HCT116 (cell line): Measurements from ENCODE around the gene MRPL24. TPM values are rescaled to one million over a fixed set of nuclear protein-coding genes. Genes with fewer than 3 reads are reported as not detected.

ENCODE experiments used
- ATAC-seq: fragments of 200-7000 bp; cut with Tn5 transposase; 2 replicates; pipeline ENCODE4 v1.9.1; 2020; ENCODE audit warnings: mild to moderate bottlenecking, moderate library complexity
- BruUV-seq: library from RNA; stranded (reverse); fragments of 400-500 nt; replicated peaks from 2 replicates; lab custom pipeline; 2021; lab: Mats Ljungman, UMichigan
- CTCF ChIA-PET: fragments of 300-600 bp; sonication (Branson Sonifier 250); formaldehyde crosslinking; loops from one replicate; lab custom pipeline; 2021; ENCODE audit warnings: antibody characterized with exemption; lab: Charles Lee
- POLR2A ChIA-PET: fragments of 300-600, 350-600 bp; sonication (Branson Sonifier 250); formaldehyde crosslinking; loops from one replicate; lab custom pipeline; 2021; ENCODE audit warnings: antibody characterized with exemption; lab: Charles Lee
- RAD21 ChIA-PET, 2 experiments: fragments of 300-600 bp; sonication (Branson Sonifier 250); formaldehyde crosslinking; loops; one replicate each; lab custom pipeline; 2023; ENCODE audit warnings: low total read pairs in 2 of 2; ENCODE audit not compliant: uncharacterized antibody in 2 of 2, unreplicated experiment in 2 of 2, low non-redundant PET in 1 of 2; lab: Charles Lee
- DNase-seq: peaks from one replicate; pipeline ENCODE4 v3.0.0-alpha.2; 2010; ENCODE audit warnings: low read depth, low spot score
- H2AFZ ChIP-seq: fragments of 200-600 bp; shearing (Covaris generic), sonication (generic); 2 replicates; pipeline ENCODE4 v1.6.1; 2017; ENCODE audit warnings: low read depth, mixed run types, mixed read lengths, antibody characterized with exemption, low read length; ENCODE audit not compliant: poor library complexity, severe bottlenecking
- H3K27ac ChIP-seq: 2 replicates; pipeline ENCODE4 v1.5.1; 2012; ENCODE audit warnings: low read depth, low read length
- H3K27me3 ChIP-seq: fragments of 200-600 bp; sonication (generic); 2 replicates; pipeline ENCODE4 v1.6.1; 2016; ENCODE audit warnings: mixed run types, low read length, mixed read lengths; ENCODE audit not compliant: insufficient read depth
- H3K36me3 ChIP-seq, 2 experiments: fragments of 200-500 bp in 1 of 2; fragments of 200-600 bp in 1 of 2; sonication (Bioruptor generic) in 1 of 2; sonication (generic) in 1 of 2; 2 replicates each; pipeline versions ENCODE4 v1.5.1 to v1.6.1; 2014 to 2016; ENCODE audit warnings: low read length in 2 of 2, inconsistent platforms in 1 of 2, mixed read lengths in 1 of 2, mixed run types in 1 of 2; ENCODE audit not compliant: insufficient read depth in 2 of 2, control insufficient read depth in 1 of 2
- H3K4me1 ChIP-seq, 2 experiments: fragments of 200-600 bp in 1 of 2; sonication (generic) in 1 of 2; 2 replicates each; pipeline versions ENCODE4 v1.5.1 to v1.6.1; 2012 to 2017; ENCODE audit warnings: low read length in 2 of 2, inconsistent platforms in 1 of 2, mild to moderate bottlenecking in 1 of 2, mixed read lengths in 1 of 2, mixed run types in 1 of 2, moderate library complexity in 1 of 2; ENCODE audit not compliant: insufficient read depth in 2 of 2, control insufficient read depth in 1 of 2
- H3K4me2 ChIP-seq: fragments of 200-600 bp; sonication (generic); 2 replicates; pipeline ENCODE4 v1.6.1; 2017; ENCODE audit warnings: mixed run types, low read length, mixed read lengths
- H3K4me3 ChIP-seq, 2 experiments: fragments of 200-600 bp in 1 of 2; sonication (generic) in 1 of 2; replicated peaks in 1 of 2; 2 replicates each; pipeline ENCODE4 v1.5.1; 2011 to 2016; ENCODE audit warnings: low read length in 2 of 2, control low read depth in 1 of 2, low read depth in 1 of 2, mild to moderate bottlenecking in 1 of 2, mixed read lengths in 1 of 2, mixed run types in 1 of 2
- H3K79me2 ChIP-seq: fragments of 200-600 bp; sonication (generic); 2 replicates; pipeline ENCODE4 v1.6.1; 2017; ENCODE audit warnings: mild to moderate bottlenecking, mixed run types, low read length, moderate library complexity, mixed read lengths; ENCODE audit not compliant: insufficient read depth
- H3K9ac ChIP-seq: fragments of 200-600 bp; sonication (generic); 2 replicates; pipeline ENCODE4 v1.6.1; 2016; ENCODE audit warnings: low read length, mixed read lengths
- H3K9me2 ChIP-seq: fragments of 200-600 bp; sonication (generic), shearing (Covaris generic); 2 replicates; pipeline ENCODE4 v1.6.1; 2017; ENCODE audit warnings: mixed run types, mild to moderate bottlenecking, moderate library complexity; ENCODE audit not compliant: insufficient read depth
- H3K9me3 ChIP-seq, 2 experiments: fragments of 200-500 bp in 1 of 2; fragments of 200-600 bp in 1 of 2; sonication (Bioruptor generic) in 1 of 2; sonication (generic) in 1 of 2; 2 replicates each; pipeline ENCODE4 v1.6.1; 2014 to 2017; ENCODE audit warnings: low read length in 2 of 2, mixed read lengths in 2 of 2, inconsistent platforms in 1 of 2, low read depth in 1 of 2, mild to moderate bottlenecking in 1 of 2, mixed run types in 1 of 2, moderate library complexity in 1 of 2; ENCODE audit not compliant: control insufficient read depth in 1 of 2, insufficient read depth in 1 of 2
- H4K20me1 ChIP-seq: fragments of 200-600 bp; sonication (generic), shearing (Covaris generic); 2 replicates; pipeline ENCODE4 v1.6.1; 2017; ENCODE audit warnings: mixed run types, mild to moderate bottlenecking, moderate library complexity; ENCODE audit not compliant: insufficient read depth
- EGR1 ChIP-seq: IDR thresholded peaks from 2 replicates; pipeline ENCODE4 v1.6.1; 2012; ENCODE audit warnings: low read depth
- ELF1 ChIP-seq: IDR thresholded peaks from 2 replicates; pipeline ENCODE4 v1.6.1; 2012; ENCODE audit warnings: low read depth, borderline replicate concordance
- EZH2phosphoT487 ChIP-seq: fragments of 200-600 bp; IDR thresholded peaks from 2 replicates; pipeline ENCODE4 v1.6.1; 2018; ENCODE audit warnings: antibody characterized with exemption, borderline replicate concordance
- FOSL1 ChIP-seq: IDR thresholded peaks from 2 replicates; pipeline ENCODE4 v1.6.1; 2012; ENCODE audit warnings: low read depth
- JUND ChIP-seq: IDR thresholded peaks from 2 replicates; pipeline ENCODE4 v1.6.1; 2012
- SIN3A ChIP-seq: IDR thresholded peaks from 2 replicates; pipeline ENCODE4 v1.6.1; 2012; ENCODE audit warnings: low read depth
- SP1 ChIP-seq: IDR thresholded peaks from 2 replicates; pipeline ENCODE4 v1.6.1; 2012; ENCODE audit warnings: low read depth
- SRF ChIP-seq: IDR thresholded peaks from 2 replicates; pipeline ENCODE4 v1.6.1; 2012; ENCODE audit warnings: low read depth
- TCF7L2 ChIP-seq: IDR thresholded peaks from 2 replicates; pipeline ENCODE4 v1.7.0; 2011; ENCODE audit warnings: borderline replicate concordance, inconsistent platforms; ENCODE audit not compliant: insufficient read depth, insufficient read length; ENCODE audit errors: extremely low read depth
- YY1 ChIP-seq: IDR thresholded peaks from 2 replicates; pipeline ENCODE4 v1.6.1; 2011; ENCODE audit warnings: low read length, low read depth, moderate library complexity, mild to moderate bottlenecking; ENCODE audit not compliant: insufficient replicate concordance; ENCODE audit errors: extremely low read depth
- ZFX ChIP-seq: fragments of 450-650 bp; IDR thresholded peaks from 2 replicates; pipeline ENCODE4 v1.6.1; 2017
- ZNF274 ChIP-seq: fragments of 200-500 bp; sonication (Bioruptor generic); IDR thresholded peaks from 2 replicates; pipeline ENCODE4 v1.6.1; 2014; ENCODE audit warnings: mild to moderate bottlenecking, low read depth, low read length, inconsistent platforms
- intact Hi-C: fragments of 100-400 bp; cut with micrococcal nuclease; formaldehyde crosslinking; loops from 2 replicates; pipeline ENCODE4 v1.10.0; 2022
- total RNA-seq: library from RNA; stranded (reverse); gene quantifications from one replicate; pipeline ENCODE4 v1.2.1, GENCODE V29; 2021; ENCODE audit not compliant: unreplicated experiment
- TF ChIP-seq, protein P1 (sequence below): IDR thresholded peaks from 2 replicates; pipeline ENCODE4 v1.6.1; 2012
- TF ChIP-seq, protein P2 (sequence below), 3 experiments: fragments of 200-600 bp in 1 of 3; sonication (generic) in 1 of 3; IDR thresholded peaks in 2 of 3; conservative IDR thresholded peaks in 1 of 3; 2 replicates each; pipeline ENCODE4 v1.5.1; 2012 to 2017; ENCODE audit warnings: low read depth in 2 of 3, low read length in 2 of 3, antibody characterized with exemption in 1 of 3, borderline replicate concordance in 1 of 3, control low read depth in 1 of 3, mild to moderate bottlenecking in 1 of 3, mixed read lengths in 1 of 3, mixed run types in 1 of 3, moderate library complexity in 1 of 3; ENCODE audit not compliant: insufficient read depth in 1 of 3
- TF ChIP-seq, protein P3 (sequence below): IDR thresholded peaks from 2 replicates; pipeline ENCODE4 v1.6.1; 2012; ENCODE audit warnings: low read depth

The MRPL24 gene
- total RNA-seq, 1 experiment from 2014 or later = 111 TPM

DNA sequence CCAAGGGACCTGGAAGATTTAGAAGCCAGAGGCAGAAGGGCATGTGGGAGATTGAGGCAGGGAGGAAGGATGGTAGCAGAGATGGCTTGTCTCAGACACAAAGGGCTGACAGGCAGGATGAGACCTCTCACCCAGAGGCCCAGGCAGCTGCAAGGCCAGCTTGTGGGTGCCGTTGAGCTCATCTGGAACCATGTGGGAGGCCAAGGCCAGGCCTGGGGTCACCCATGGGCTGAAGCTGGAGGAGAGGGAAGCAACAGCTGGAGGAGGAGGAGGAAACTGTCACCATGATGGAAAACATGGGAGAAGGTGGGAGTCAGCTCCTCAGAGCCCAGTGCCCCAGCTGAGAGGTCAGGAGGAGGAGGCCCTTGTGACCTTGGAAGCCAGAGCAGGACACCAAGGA is 41.9 kb downstream of the MRPL24 start:
- no peak for TF ChIP-seq YY1
- no peak for TF ChIP-seq EGR1
- no peak for TF ChIP-seq JUND
- TF ChIP-seq SIN3A = no peak
- TF ChIP-seq FOSL1 = no peak
- TF ChIP-seq ELF1 = no peak
- ChIA-PET CTCF (interaction anchor here (1.4 to 1.9 kb wide), 2 partner anchors 9 to 10 kb away, joined by 3 to 7 read pairs; no protein-coding TSS in a partner anchor), POLR2A (interaction anchor here (1.6 kb wide), 1 partner anchor 9 kb away, joined by 3 read pairs; no protein-coding TSS in a partner anchor), RAD21 (no interaction called here)
- H3K27ac ChIP-seq = no peak overlapping the region
- peaks cover 20 to 24% of the 10 kb centered on the region in 2 experiments for H3K4me1 ChIP-seq
- DNase-seq = no peak
- H3K36me3 ChIP-seq = peaks cover 22 to 26% of the 10 kb centered on the region in 2 experiments; a peak in 3 of 4 replicates
- no peaks in the 10 kb centered on the region for H3K9me3 ChIP-seq
- no peak overlapping the region for H3K9ac ChIP-seq
- no peaks in the 10 kb centered on the region for H4K20me1 ChIP-seq
- H3K4me3 ChIP-seq = no peak overlapping the region
- H3K27me3 ChIP-seq = no peaks in the 10 kb centered on the region
- intact Hi-C loops = no loop called here
- BruUV-seq = no TSS peak
- H3K4me2 ChIP-seq = no peak overlapping the region
- H2AFZ ChIP-seq = no peak overlapping the region
- H3K9me2 ChIP-seq = no peaks in the 10 kb centered on the region
- no peak for ATAC-seq
- peaks cover 18% of the 10 kb centered on the region for H3K79me2 ChIP-seq

DNA sequence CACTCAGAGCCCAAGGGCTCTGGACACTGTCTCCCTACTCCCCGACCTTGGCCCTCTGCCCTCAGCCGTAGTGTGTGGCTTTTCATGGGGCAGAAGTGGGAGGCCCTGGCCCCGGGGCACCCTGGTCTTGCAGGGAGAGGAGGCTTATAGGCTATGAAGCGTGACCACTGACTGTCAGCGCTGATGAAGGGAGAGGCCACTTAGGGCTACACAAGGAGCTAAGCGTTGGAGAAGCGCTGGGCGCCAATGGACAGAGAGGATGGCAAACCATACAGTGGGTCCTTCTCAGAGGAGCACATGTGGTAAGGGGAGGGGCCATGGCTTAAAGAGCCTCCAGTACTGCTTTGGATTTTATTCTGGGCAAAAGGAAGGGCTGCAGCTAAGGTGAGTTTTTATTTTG is 43.4 kb downstream of the MRPL24 start:
- BruUV-seq = no TSS peak
- Histone ChIP-seq H3K4me3 (no peak overlapping the region), H3K4me1 (peaks cover 22 to 28% of the 10 kb centered on the region in 2 experiments), H3K9me3 (no peaks in the 10 kb centered on the region), H3K36me3 (peaks cover 22 to 24% of the 10 kb centered on the region in 2 experiments; a peak in 3 of 4 replicates), H4K20me1 (no peaks in the 10 kb centered on the region), H3K4me2 (no peak overlapping the region), H2AFZ (no peak overlapping the region), H3K27ac (no peak overlapping the region), H3K27me3 (no peaks in the 10 kb centered on the region), H3K79me2 (0 out of 2 replicates have a peak, but pooled peaks cover 4% of the 10 kb centered on the region), H3K9ac (no peak overlapping the region), H3K9me2 (no peaks in the 10 kb centered on the region)
- no peak for DNase-seq
- intact Hi-C loops = no loop called here
- no peak for ATAC-seq
- ChIA-PET CTCF (interaction anchor here (0.9 to 1.4 kb wide), 2 partner anchors 8 to 11 kb away, joined by 3 to 5 read pairs; partner anchors contain the start of gene CRABP2), POLR2A (interaction anchor here (0.7 to 1.3 kb wide), 2 partner anchors 9 to 10 kb away, joined by 3 read pairs; no protein-coding TSS in a partner anchor), RAD21 (no interaction called here)
- TF ChIP-seq, protein P1, sequence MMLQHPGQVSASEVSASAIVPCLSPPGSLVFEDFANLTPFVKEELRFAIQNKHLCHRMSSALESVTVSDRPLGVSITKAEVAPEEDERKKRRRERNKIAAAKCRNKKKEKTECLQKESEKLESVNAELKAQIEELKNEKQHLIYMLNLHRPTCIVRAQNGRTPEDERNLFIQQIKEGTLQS = no peak
- TF ChIP-seq YY1 (no peak), EGR1 (no peak), TCF7L2 (no peak), SRF (no peak), SP1 (no peak), EZH2phosphoT487 (no peak), ZNF274 (no peak), ZFX (no peak)
- TF ChIP-seq, protein P2, sequence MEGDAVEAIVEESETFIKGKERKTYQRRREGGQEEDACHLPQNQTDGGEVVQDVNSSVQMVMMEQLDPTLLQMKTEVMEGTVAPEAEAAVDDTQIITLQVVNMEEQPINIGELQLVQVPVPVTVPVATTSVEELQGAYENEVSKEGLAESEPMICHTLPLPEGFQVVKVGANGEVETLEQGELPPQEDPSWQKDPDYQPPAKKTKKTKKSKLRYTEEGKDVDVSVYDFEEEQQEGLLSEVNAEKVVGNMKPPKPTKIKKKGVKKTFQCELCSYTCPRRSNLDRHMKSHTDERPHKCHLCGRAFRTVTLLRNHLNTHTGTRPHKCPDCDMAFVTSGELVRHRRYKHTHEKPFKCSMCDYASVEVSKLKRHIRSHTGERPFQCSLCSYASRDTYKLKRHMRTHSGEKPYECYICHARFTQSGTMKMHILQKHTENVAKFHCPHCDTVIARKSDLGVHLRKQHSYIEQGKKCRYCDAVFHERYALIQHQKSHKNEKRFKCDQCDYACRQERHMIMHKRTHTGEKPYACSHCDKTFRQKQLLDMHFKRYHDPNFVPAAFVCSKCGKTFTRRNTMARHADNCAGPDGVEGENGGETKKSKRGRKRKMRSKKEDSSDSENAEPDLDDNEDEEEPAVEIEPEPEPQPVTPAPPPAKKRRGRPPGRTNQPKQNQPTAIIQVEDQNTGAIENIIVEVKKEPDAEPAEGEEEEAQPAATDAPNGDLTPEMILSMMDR (IDR thresholded peaks at IDR 0.05 in 2 of 3, conservative IDR thresholded peaks at IDR 0.05 in 1 of 3; ENCODE audit: borderline replicate concordance in 1 of 3, insufficient read depth in 1 of 3, low read depth in 2 of 3, low read length in 2 of 3) = no peak
- TF ChIP-seq, protein P3, sequence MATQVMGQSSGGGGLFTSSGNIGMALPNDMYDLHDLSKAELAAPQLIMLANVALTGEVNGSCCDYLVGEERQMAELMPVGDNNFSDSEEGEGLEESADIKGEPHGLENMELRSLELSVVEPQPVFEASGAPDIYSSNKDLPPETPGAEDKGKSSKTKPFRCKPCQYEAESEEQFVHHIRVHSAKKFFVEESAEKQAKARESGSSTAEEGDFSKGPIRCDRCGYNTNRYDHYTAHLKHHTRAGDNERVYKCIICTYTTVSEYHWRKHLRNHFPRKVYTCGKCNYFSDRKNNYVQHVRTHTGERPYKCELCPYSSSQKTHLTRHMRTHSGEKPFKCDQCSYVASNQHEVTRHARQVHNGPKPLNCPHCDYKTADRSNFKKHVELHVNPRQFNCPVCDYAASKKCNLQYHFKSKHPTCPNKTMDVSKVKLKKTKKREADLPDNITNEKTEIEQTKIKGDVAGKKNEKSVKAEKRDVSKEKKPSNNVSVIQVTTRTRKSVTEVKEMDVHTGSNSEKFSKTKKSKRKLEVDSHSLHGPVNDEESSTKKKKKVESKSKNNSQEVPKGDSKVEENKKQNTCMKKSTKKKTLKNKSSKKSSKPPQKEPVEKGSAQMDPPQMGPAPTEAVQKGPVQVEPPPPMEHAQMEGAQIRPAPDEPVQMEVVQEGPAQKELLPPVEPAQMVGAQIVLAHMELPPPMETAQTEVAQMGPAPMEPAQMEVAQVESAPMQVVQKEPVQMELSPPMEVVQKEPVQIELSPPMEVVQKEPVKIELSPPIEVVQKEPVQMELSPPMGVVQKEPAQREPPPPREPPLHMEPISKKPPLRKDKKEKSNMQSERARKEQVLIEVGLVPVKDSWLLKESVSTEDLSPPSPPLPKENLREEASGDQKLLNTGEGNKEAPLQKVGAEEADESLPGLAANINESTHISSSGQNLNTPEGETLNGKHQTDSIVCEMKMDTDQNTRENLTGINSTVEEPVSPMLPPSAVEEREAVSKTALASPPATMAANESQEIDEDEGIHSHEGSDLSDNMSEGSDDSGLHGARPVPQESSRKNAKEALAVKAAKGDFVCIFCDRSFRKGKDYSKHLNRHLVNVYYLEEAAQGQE = no peak
